ENCODE measurements around the gene PTBP3. TPM values are rescaled to one million over a fixed set of nuclear protein-coding genes. Genes with fewer than 3 reads are reported as not detected.
A peak's percentile ranks its signal among the peaks of the same experiment; 100 is the strongest.

PTBP3 gene
- total and polyA plus RNA-seq, 2 of the 4 experiments (the other 2 are of a cell fraction) = 8.6 to 15.6 TPM

GRCh38 chr9:112360047-112360804 lies 26.8 kb upstream of the PTBP3 start:
- Histone ChIP-seq H3K9me3 (ENCODE audit: control insufficient read depth, insufficient read depth, low read length) (no peaks in the 10 kb centered on the region), H3K56ac (ENCODE audit: extremely low read depth, insufficient read depth, low read length) (no peak overlapping the region), H2AFZ (replicated peaks; ENCODE audit: low read length, poor library complexity) (no peak overlapping the region), H4K91ac (ENCODE audit: insufficient read depth, low read depth, low read length) (no peak overlapping the region), H3K27me3 (ENCODE audit: control insufficient read depth, insufficient read depth, low read length) (no peaks in the 10 kb centered on the region), H4K5ac (ENCODE audit: low read depth, low read length) (no peak overlapping the region), H3K23ac (ENCODE audit: low read depth, low read length) (no peak overlapping the region), H2AK5ac (ENCODE audit: low read depth, low read length) (no peak overlapping the region), H3K79me1 (ENCODE audit: low read depth in 1 of 2, low read length in 2 of 2) (no peaks in the 10 kb centered on the region), H3K36me3 (ENCODE audit: control insufficient read depth, insufficient read depth, low read length) (no peaks in the 10 kb centered on the region), H3K18ac (ENCODE audit: low read depth, low read length) (no peak overlapping the region), H4K20me1 (ENCODE audit: insufficient read depth, low read length) (no peaks in the 10 kb centered on the region), H3K4me2 (ENCODE audit: low read depth, low read length) (no peak overlapping the region), H3K27ac (ENCODE audit: insufficient read depth, low read length) (no peak overlapping the region), H2BK15ac (ENCODE audit: low read depth, low read length) (no peak overlapping the region), H3K4me1 (ENCODE audit: control insufficient read depth, insufficient read depth, low read length) (no peaks in the 10 kb centered on the region; the same call in 1 of the 2 replicates), H2BK20ac (ENCODE audit: low read depth, low read length) (no peak overlapping the region), H4K8ac (ENCODE audit: low read depth in 2 of 2, low read length in 2 of 2) (no peak overlapping the region), H2BK120ac (ENCODE audit: low read depth, low read length) (no peak overlapping the region), H3K4ac (ENCODE audit: low read depth, low read length) (no peak overlapping the region), H2BK5ac (ENCODE audit: low read depth, low read length, poor library complexity, severe bottlenecking) (no peak overlapping the region), H3K14ac (replicated peaks; ENCODE audit: low read depth, low read length) (no peak overlapping the region), H3K9ac (ENCODE audit: low read depth, low read length) (no peak overlapping the region), H2AK9ac (replicated peaks; ENCODE audit: low read depth, low read length, poor library complexity) (no peak overlapping the region), H3K4me3 (ENCODE audit: insufficient read depth, low read depth, low read length) (no peak overlapping the region), H3K9me1 (ENCODE audit: insufficient read depth, low read length) (no peaks in the 10 kb centered on the region)
- intact Hi-C loops (cut with micrococcal nuclease) (loop anchor here (2.0 kb wide), 1 partner anchor 599 kb away; no protein-coding TSS in a partner anchor), dilution Hi-C loops (cut with HindIII; ENCODE audit: low sequenced_read_pairs, unreplicated experiment) (no loop called here), in situ Hi-C loops (cut with MboI; ENCODE audit: low sequenced_read_pairs) (loop anchor here (5.0 kb wide), 2 partner anchors 268 to 598 kb away; no protein-coding TSS in a partner anchor)
- POLR2A ChIA-PET (ENCODE audit: unreplicated experiment) = no interaction called here
- no peak for TF ChIP-seq MAFK (IDR thresholded peaks at IDR 0.05; ENCODE audit: low read depth, low read length)
- no peak for TF ChIP-seq USF2 (IDR thresholded peaks at IDR 0.05; ENCODE audit: low read depth, low read length)
- no peak for TF ChIP-seq MAZ (IDR thresholded peaks at IDR 0.05; ENCODE audit: borderline replicate concordance, low read depth, low read length)
- TF ChIP-seq, protein P1, sequence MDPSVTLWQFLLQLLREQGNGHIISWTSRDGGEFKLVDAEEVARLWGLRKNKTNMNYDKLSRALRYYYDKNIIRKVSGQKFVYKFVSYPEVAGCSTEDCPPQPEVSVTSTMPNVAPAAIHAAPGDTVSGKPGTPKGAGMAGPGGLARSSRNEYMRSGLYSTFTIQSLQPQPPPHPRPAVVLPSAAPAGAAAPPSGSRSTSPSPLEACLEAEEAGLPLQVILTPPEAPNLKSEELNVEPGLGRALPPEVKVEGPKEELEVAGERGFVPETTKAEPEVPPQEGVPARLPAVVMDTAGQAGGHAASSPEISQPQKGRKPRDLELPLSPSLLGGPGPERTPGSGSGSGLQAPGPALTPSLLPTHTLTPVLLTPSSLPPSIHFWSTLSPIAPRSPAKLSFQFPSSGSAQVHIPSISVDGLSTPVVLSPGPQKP (IDR thresholded peaks at IDR 0.05; ENCODE audit: borderline replicate concordance, low read depth, low read length) = no peak
- no peak for TF ChIP-seq FOS (IDR thresholded peaks at IDR 0.05; ENCODE audit: low read depth, low read length)
- TF ChIP-seq POLR2A (IDR thresholded peaks at IDR 0.05; ENCODE audit: low read depth, low read length) = no peak
- TF ChIP-seq RAD21 (IDR thresholded peaks at IDR 0.05; ENCODE audit: low read length) = no peak
- TF ChIP-seq, protein P2, sequence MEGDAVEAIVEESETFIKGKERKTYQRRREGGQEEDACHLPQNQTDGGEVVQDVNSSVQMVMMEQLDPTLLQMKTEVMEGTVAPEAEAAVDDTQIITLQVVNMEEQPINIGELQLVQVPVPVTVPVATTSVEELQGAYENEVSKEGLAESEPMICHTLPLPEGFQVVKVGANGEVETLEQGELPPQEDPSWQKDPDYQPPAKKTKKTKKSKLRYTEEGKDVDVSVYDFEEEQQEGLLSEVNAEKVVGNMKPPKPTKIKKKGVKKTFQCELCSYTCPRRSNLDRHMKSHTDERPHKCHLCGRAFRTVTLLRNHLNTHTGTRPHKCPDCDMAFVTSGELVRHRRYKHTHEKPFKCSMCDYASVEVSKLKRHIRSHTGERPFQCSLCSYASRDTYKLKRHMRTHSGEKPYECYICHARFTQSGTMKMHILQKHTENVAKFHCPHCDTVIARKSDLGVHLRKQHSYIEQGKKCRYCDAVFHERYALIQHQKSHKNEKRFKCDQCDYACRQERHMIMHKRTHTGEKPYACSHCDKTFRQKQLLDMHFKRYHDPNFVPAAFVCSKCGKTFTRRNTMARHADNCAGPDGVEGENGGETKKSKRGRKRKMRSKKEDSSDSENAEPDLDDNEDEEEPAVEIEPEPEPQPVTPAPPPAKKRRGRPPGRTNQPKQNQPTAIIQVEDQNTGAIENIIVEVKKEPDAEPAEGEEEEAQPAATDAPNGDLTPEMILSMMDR (conservative IDR thresholded peaks at IDR 0.05; ENCODE audit: low read depth, low read length) = no peak
- TF ChIP-seq BHLHE40 (IDR thresholded peaks at IDR 0.05; ENCODE audit: low read depth, low read length) = no peak
- TF ChIP-seq SMC3 (IDR thresholded peaks at IDR 0.05; ENCODE audit: low read depth, low read length) = no peak
- no peak for TF ChIP-seq RFX5 (IDR thresholded peaks at IDR 0.05; ENCODE audit: low read depth, low read length)
- no peak for TF ChIP-seq MXI1 (IDR thresholded peaks at IDR 0.05; ENCODE audit: borderline replicate concordance, low read depth, low read length)
- CTCF ChIA-PET = interaction anchor here (0.7 to 3.4 kb wide), 4 partner anchors 19 to 273 kb away, joined by 3 to 21 read pairs (median 4); no protein-coding TSS in a partner anchor
- DNase-seq (peak; percentile 58), ATAC-seq (ENCODE audit: low read depth) (no peak)
- no TSS peak for BruUV-seq (replicated peaks)
- no CpG with 5 or more reads among the region's 5 CpGs for WGBS, 2 experiments (ENCODE audit: extremely low coverage in 2 of 2, insufficient read length in 1 of 2)

All from IMR-90 (cell line).